Fibroblast of lung (primary cell): ENCODE data around the gene ERCC1. TPM values are rescaled to one million over a fixed set of nuclear protein-coding genes. Genes with fewer than 3 reads are reported as not detected.

Source experiments
- DNase-seq, 2 donors: peaks; one replicate each; pipeline versions ENCODE4 v3.0.0 to v3.0.0-alpha.2; 2010; ENCODE audit warnings: low read depth in 2 of 2
- H2AFZ ChIP-seq: 2 replicates; pipeline ENCODE4 v1.5.1; 2012; ENCODE audit warnings: low read length, control low read depth, inconsistent platforms
- H3K27ac ChIP-seq: 2 replicates; pipeline ENCODE4 v1.5.1; 2011; ENCODE audit warnings: low read length, control low read depth; ENCODE audit not compliant: insufficient read depth
- H3K27me3 ChIP-seq: 2 replicates; pipeline ENCODE4 v1.5.1; 2011; ENCODE audit warnings: mild to moderate bottlenecking, low read length; ENCODE audit not compliant: control insufficient read depth, insufficient read depth
- H3K36me3 ChIP-seq: 2 replicates; pipeline ENCODE4 v1.5.1; 2011; ENCODE audit warnings: low read length; ENCODE audit not compliant: control insufficient read depth, insufficient read depth
- H3K4me1 ChIP-seq: 2 replicates; pipeline ENCODE4 v1.5.1; 2011; ENCODE audit warnings: low read length; ENCODE audit not compliant: control insufficient read depth, insufficient read depth; ENCODE audit errors: extremely low read depth
- H3K4me2 ChIP-seq: 2 replicates; pipeline ENCODE4 v1.5.1; 2011; ENCODE audit warnings: low read length, control low read depth; ENCODE audit not compliant: insufficient read depth; ENCODE audit errors: extremely low read depth
- H3K4me3 ChIP-seq, 4 experiments: fragments of 200-600 bp in 1 of 4; sonication (generic) in 1 of 4; replicated peaks in 1 of 4; 2 replicates each; pipeline ENCODE4 v1.5.1; 2011 to 2016; ENCODE audit warnings: low read length in 4 of 4, low read depth in 3 of 4, mild to moderate bottlenecking in 3 of 4, control low read depth in 2 of 4, inconsistent platforms in 1 of 4, mixed read lengths in 1 of 4; ENCODE audit not compliant: insufficient read depth in 1 of 4; ENCODE audit errors: control extremely low read depth in 1 of 4
- H3K79me2 ChIP-seq: 2 replicates; pipeline ENCODE4 v1.5.1; 2012; ENCODE audit warnings: mild to moderate bottlenecking, low read length, inconsistent platforms; ENCODE audit not compliant: control insufficient read depth, insufficient read depth
- H3K9ac ChIP-seq: 2 replicates; pipeline ENCODE4 v1.5.1; 2011; ENCODE audit warnings: mild to moderate bottlenecking, low read length, control low read depth; ENCODE audit not compliant: insufficient read depth
- H3K9me3 ChIP-seq: 2 replicates; pipeline ENCODE4 v1.5.1; 2012; ENCODE audit warnings: low read depth, low read length; ENCODE audit not compliant: control insufficient read depth, insufficient read depth
- H4K20me1 ChIP-seq: 2 replicates; pipeline ENCODE4 v1.5.1; 2011; ENCODE audit warnings: low read length; ENCODE audit not compliant: control insufficient read depth, insufficient read depth; ENCODE audit errors: extremely low read depth
- CTCF ChIP-seq, 2 donors: IDR thresholded peaks in 1 of 2; conservative IDR thresholded peaks in 1 of 2; 1 replicate in 1 of 2; 2 replicates in 1 of 2; pipeline ENCODE4 v1.5.1; 2011 to 2012; ENCODE audit warnings: low read length in 2 of 2, control low read depth in 1 of 2, inconsistent platforms in 1 of 2, low read depth in 1 of 2, mild to moderate bottlenecking in 1 of 2
- EZH2 ChIP-seq: IDR thresholded peaks from 2 replicates; pipeline ENCODE4 v1.5.1; 2012; ENCODE audit warnings: low read length, control low read depth, mild to moderate bottlenecking; ENCODE audit errors: missing control alignments
- polyA plus RNA-seq, 2 donors: library from polyadenylated mRNA; depleted of rRNA in 1 of 2; stranded (reverse) in 1 of 2; unstranded in 1 of 2; fragments of >200 nt; gene quantifications; 2 replicates each; pipeline ENCODE4 v1.2.1, GENCODE V29; 2011 to 2012; ENCODE audit warnings: missing spikeins in 1 of 2
- total RNA-seq: library from RNA; depleted of rRNA; stranded (reverse); fragments of >200 nt; gene quantifications from 2 replicates; pipeline ENCODE4 v1.2.1, GENCODE V29; 2014

ERCC1 gene
- total and polyA plus RNA-seq, 2 donors (not counting 1 experiment from before 2014, with no cell fraction given): 49.3 to 81.1 TPM

GRCh38 chr19:45418802-45419201 lies 4.9 kb downstream of the ERCC1 start:
- H3K4me3 ChIP-seq: no peak overlapping the region
- peaks cover 18% of the 10 kb centered on the region for H3K36me3 ChIP-seq
- no peaks in the 10 kb centered on the region for H3K9me3 ChIP-seq
- no peaks in the 10 kb centered on the region for H3K27me3 ChIP-seq
- no peak overlapping the region for H3K4me2 ChIP-seq
- H2AFZ ChIP-seq: no peak overlapping the region
- no peaks in the 10 kb centered on the region for H4K20me1 ChIP-seq
- H3K4me1 ChIP-seq: peaks cover 6% of the 10 kb centered on the region
- DNase-seq: no peak
- H3K9ac ChIP-seq: no peak overlapping the region
- no peak overlapping the region for H3K27ac ChIP-seq
- peaks cover 21% of the 10 kb centered on the region for H3K79me2 ChIP-seq
- no peak for TF ChIP-seq CTCF (conservative IDR thresholded peaks at IDR 0.05 in 1 of 2, IDR thresholded peaks at IDR 0.05 in 1 of 2; ENCODE audit: low read depth in 1 of 2, low read length in 2 of 2)
- TF ChIP-seq EZH2: no peak

GRCh38 chr19:45417151-45417550 lies 6.6 kb downstream of the ERCC1 start:
- no peak for TF ChIP-seq EZH2
- no peak for TF ChIP-seq CTCF (conservative IDR thresholded peaks at IDR 0.05 in 1 of 2, IDR thresholded peaks at IDR 0.05 in 1 of 2; ENCODE audit: low read depth in 1 of 2, low read length in 2 of 2)
- Histone ChIP-seq H4K20me1 (no peaks in the 10 kb centered on the region), H3K27ac (no peak overlapping the region), H3K79me2 (peaks cover 11% of the 10 kb centered on the region), H3K4me2 (no peak overlapping the region), H3K36me3 (peaks cover 21% of the 10 kb centered on the region), H3K9ac (no peak overlapping the region), H2AFZ (no peak overlapping the region), H3K9me3 (no peaks in the 10 kb centered on the region), H3K4me1 (peaks cover 5% of the 10 kb centered on the region), H3K27me3 (no peaks in the 10 kb centered on the region), H3K4me3 (no peak overlapping the region)
- DNase-seq: no peak

- H3K9me3 ChIP-seq: no peaks in the 10 kb centered on the region
- no peaks in the 10 kb centered on the region for H4K20me1 ChIP-seq
- H3K4me3 ChIP-seq: no peak overlapping the region
- H3K36me3 ChIP-seq: peaks cover 15% of the 10 kb centered on the region
- no peak for DNase-seq
- no peaks in the 10 kb centered on the region for H3K27me3 ChIP-seq
- TF ChIP-seq CTCF (conservative IDR thresholded peaks at IDR 0.05 in 1 of 2, IDR thresholded peaks at IDR 0.05 in 1 of 2; ENCODE audit: low read depth in 1 of 2, low read length in 2 of 2) (no peak), EZH2 (no peak)
- H3K9ac ChIP-seq: no peak overlapping the region
- H3K27ac ChIP-seq: no peak overlapping the region
- peaks cover 2% of the 10 kb centered on the region for H3K4me1 ChIP-seq
- no peak overlapping the region for H2AFZ ChIP-seq
- no peaks in the 10 kb centered on the region for H3K79me2 ChIP-seq
- no peak overlapping the region for H3K4me2 ChIP-seq
Observed at GRCh38 chr19:45414468-45414867, 9.2 kb downstream of the ERCC1 start.
